SU-DHL-6 (cell line): ENCODE measurements around the gene AATF.

ENCODE experiments used
- H2AFZ ChIP-seq: fragments of 200-600 bp; sonication (generic); 2 replicates; pipeline ENCODE4 v1.6.1; 2014; ENCODE audit warnings: low read depth, mild to moderate bottlenecking, moderate library complexity, mixed read lengths, antibody characterized with exemption, low read length; ENCODE audit not compliant: severe bottlenecking
- H3F3A ChIP-seq: fragments of 200-600 bp; shearing (Covaris generic); 2 replicates; pipeline ENCODE4 v1.6.0; 2016; ENCODE audit warnings: antibody characterized with exemption, mild to moderate bottlenecking; ENCODE audit not compliant: insufficient read depth
- H3K27ac ChIP-seq: fragments of 200-600 bp; sonication (generic); 2 replicates; pipeline ENCODE4 v1.5.1; 2016; ENCODE audit warnings: low read depth, mild to moderate bottlenecking, low read length, moderate library complexity, mixed read lengths
- H3K27me3 ChIP-seq: fragments of 200-600 bp; sonication (generic), shearing (Covaris generic); 2 replicates; pipeline ENCODE4 v1.6.0; 2014; ENCODE audit warnings: mild to moderate bottlenecking, low read length
- H3K36me3 ChIP-seq: fragments of 200-600 bp; sonication (generic); 2 replicates; pipeline ENCODE4 v1.6.1; 2014; ENCODE audit warnings: mild to moderate bottlenecking, low read length, mixed read lengths
- H3K4me2 ChIP-seq: fragments of 300-600, 200-600 bp; shearing (Covaris generic), sonication (generic); 2 replicates; pipeline ENCODE4 v1.6.0; 2014; ENCODE audit warnings: low read length, low read depth, mild to moderate bottlenecking; ENCODE audit not compliant: poor library complexity, severe bottlenecking
- H3K4me3 ChIP-seq: fragments of 200-600 bp; sonication (generic); 2 replicates; pipeline ENCODE4 v1.5.1; 2014; ENCODE audit warnings: antibody characterized with exemption, low read length, mild to moderate bottlenecking, mixed read lengths; ENCODE audit not compliant: insufficient read depth, poor library complexity, severe bottlenecking
- H3K79me2 ChIP-seq: fragments of 200-600 bp; sonication (generic); 2 replicates; pipeline ENCODE4 v1.6.1; 2014; ENCODE audit warnings: mild to moderate bottlenecking, low read length, moderate library complexity; ENCODE audit not compliant: insufficient read depth
- H3K9ac ChIP-seq: fragments of 200-600 bp; sonication (generic); 2 replicates; pipeline ENCODE4 v1.7.0; 2014; ENCODE audit warnings: mild to moderate bottlenecking, low read length
- H3K9me2 ChIP-seq: fragments of 200-600 bp; sonication (generic); replicated peaks from 2 replicates; pipeline ENCODE4 v1.6.1; 2014; ENCODE audit warnings: low read length; ENCODE audit not compliant: insufficient read depth
- H3K9me3 ChIP-seq: fragments of 200-600 bp; sonication (generic); 2 replicates; pipeline ENCODE4 v1.6.1; 2014; ENCODE audit warnings: low read length, mixed read lengths; ENCODE audit not compliant: insufficient read depth
- H4K20me1 ChIP-seq: fragments of 200-600 bp; sonication (generic); 2 replicates; pipeline ENCODE4 v1.6.1; 2014; ENCODE audit warnings: low read depth, mild to moderate bottlenecking, antibody characterized with exemption, low read length, moderate library complexity, mixed read lengths
- EZH2phosphoT487 ChIP-seq: fragments of 200-600 bp; sonication (generic), shearing (Covaris generic); conservative IDR thresholded peaks from 2 replicates; pipeline ENCODE4 v1.6.1; 2018; ENCODE audit warnings: mild to moderate bottlenecking, antibody characterized with exemption, low read length, moderate library complexity, mixed read lengths
- TF ChIP-seq, protein P1 (sequence below): fragments of 200-600 bp; sonication (generic); IDR thresholded peaks from one replicate; pipeline ENCODE4 v1.5.1; 2017; ENCODE audit warnings: antibody characterized with exemption, mild to moderate bottlenecking, low read length, moderate library complexity; ENCODE audit not compliant: insufficient read depth, poor library complexity, severe bottlenecking

AATF gene

DNA sequence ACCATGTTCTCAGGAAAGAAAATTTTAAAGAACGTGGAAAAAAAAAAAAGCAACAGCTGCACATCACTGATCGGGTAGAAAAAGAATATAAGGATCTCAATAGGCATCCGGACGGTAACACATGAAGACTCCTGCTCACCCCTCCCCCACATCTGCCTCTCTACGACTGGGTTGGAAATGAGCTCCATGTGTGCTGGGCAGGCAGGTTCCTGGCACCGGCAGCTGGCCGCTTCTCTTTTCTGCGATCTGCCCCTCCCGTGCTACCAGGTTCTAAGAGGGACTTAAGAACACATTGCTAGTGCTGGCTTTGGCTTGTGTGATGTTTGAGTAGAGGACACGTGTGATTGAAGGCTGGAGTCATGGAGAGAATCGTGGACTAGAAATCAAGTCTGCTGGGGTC, 115.5 kb downstream of the AATF start:
- H3K27ac ChIP-seq = no peak overlapping the region
- H3K9me2 ChIP-seq = no peaks in the 10 kb centered on the region
- H4K20me1 ChIP-seq = no peaks in the 10 kb centered on the region
- no peak overlapping the region for H2AFZ ChIP-seq
- no peak overlapping the region for H3K4me3 ChIP-seq
- H3K27me3 ChIP-seq = no peaks in the 10 kb centered on the region
- no peaks in the 10 kb centered on the region for H3F3A ChIP-seq
- H3K4me2 ChIP-seq = no peak overlapping the region
- TF ChIP-seq, protein P1, sequence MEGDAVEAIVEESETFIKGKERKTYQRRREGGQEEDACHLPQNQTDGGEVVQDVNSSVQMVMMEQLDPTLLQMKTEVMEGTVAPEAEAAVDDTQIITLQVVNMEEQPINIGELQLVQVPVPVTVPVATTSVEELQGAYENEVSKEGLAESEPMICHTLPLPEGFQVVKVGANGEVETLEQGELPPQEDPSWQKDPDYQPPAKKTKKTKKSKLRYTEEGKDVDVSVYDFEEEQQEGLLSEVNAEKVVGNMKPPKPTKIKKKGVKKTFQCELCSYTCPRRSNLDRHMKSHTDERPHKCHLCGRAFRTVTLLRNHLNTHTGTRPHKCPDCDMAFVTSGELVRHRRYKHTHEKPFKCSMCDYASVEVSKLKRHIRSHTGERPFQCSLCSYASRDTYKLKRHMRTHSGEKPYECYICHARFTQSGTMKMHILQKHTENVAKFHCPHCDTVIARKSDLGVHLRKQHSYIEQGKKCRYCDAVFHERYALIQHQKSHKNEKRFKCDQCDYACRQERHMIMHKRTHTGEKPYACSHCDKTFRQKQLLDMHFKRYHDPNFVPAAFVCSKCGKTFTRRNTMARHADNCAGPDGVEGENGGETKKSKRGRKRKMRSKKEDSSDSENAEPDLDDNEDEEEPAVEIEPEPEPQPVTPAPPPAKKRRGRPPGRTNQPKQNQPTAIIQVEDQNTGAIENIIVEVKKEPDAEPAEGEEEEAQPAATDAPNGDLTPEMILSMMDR = no peak
- TF ChIP-seq EZH2phosphoT487 = no peak
- no peak overlapping the region for H3K9ac ChIP-seq
- no peaks in the 10 kb centered on the region for H3K79me2 ChIP-seq
- H3K36me3 ChIP-seq = no peaks in the 10 kb centered on the region
- no peaks in the 10 kb centered on the region for H3K9me3 ChIP-seq

DNA sequence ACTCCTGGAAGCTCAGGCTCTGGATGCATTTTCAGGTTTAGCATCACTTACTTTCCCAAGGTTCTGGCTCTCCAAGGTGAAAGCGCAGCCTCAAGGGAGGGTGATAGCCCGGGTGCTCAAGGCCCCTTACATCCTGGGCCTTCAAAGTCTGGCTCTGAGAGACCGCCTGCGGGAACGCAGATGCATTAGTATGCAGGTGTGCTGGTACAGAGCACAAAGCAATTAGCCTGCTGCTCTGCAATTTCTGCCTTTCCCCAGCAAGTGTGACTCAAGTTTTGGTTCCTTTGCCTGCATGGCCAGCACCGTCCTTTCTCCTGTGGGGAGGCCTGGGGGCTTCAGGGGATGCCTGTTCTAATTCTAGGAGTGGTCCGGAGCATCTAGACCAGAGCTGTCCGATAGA, 116.2 kb downstream of the AATF start:
- H2AFZ ChIP-seq = no peak overlapping the region
- H3F3A ChIP-seq = no peaks in the 10 kb centered on the region
- no peaks in the 10 kb centered on the region for H3K36me3 ChIP-seq
- TF ChIP-seq, protein P1 = no peak
- no peak for TF ChIP-seq EZH2phosphoT487
- H4K20me1 ChIP-seq = no peaks in the 10 kb centered on the region
- H3K4me2 ChIP-seq = no peak overlapping the region
- no peak overlapping the region for H3K9ac ChIP-seq
- no peaks in the 10 kb centered on the region for H3K79me2 ChIP-seq
- no peak overlapping the region for H3K27ac ChIP-seq
- H3K9me2 ChIP-seq = no peaks in the 10 kb centered on the region
- H3K9me3 ChIP-seq = no peaks in the 10 kb centered on the region
- no peak overlapping the region for H3K4me3 ChIP-seq
- H3K27me3 ChIP-seq = no peaks in the 10 kb centered on the region

DNA sequence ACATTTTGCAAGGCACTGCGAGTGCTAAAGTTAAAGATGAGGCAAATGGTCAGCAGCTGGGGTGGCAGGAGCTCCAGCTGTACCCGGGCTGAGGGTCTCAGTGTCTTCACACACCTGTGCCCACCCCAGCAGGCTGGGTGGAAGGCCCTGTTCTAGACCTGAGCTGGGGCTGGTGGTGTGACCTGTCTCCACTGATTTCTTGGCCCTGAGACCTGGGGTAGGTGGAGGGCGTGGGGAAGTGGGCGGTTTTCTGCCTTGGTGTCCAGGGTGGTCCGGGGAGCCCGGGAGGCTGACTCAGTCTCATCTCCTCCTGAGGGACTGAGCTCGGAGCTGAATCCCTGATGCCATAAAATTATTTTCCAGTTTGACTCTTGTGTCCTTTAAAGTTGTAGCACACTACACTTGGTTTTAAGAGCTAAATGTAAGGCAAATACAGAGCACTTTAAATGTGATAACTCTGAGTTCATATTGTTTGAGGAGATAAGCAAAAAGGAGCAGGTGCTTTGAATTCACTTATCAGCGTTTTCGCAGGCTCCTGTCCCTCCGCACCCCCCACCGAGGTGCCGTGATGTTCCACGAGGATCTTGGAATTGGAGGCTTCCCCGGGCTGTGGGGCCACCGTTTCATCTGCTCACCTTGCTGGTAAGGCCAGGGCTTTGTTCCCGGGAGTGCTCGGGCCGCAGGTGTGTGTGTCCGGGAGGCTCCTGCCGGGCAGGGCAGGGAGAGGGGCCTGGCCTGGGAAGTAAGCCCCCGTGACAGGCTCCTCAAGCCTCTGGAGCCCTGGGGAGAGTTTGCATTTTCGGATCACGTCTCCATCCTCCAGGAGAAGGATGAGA, 117.0 kb downstream of the AATF start:
- Histone ChIP-seq H2AFZ (no peak overlapping the region), H3K4me2 (no peak overlapping the region), H3K9me2 (no peaks in the 10 kb centered on the region), H3F3A (no peaks in the 10 kb centered on the region), H3K36me3 (no peaks in the 10 kb centered on the region), H4K20me1 (no peaks in the 10 kb centered on the region), H3K9me3 (no peaks in the 10 kb centered on the region), H3K27ac (no peak overlapping the region), H3K79me2 (no peaks in the 10 kb centered on the region), H3K27me3 (no peaks in the 10 kb centered on the region), H3K4me3 (no peak overlapping the region), H3K9ac (no peak overlapping the region)
- TF ChIP-seq, protein P1 = no peak
- TF ChIP-seq EZH2phosphoT487 = no peak
